Left forelimb (tissue), 1 donor: ENCODE data around the gene ACKR4.
"Not testable (repeated sequence)": the region's sequence is repeated elsewhere in the genome, so short reads cannot be mapped to it uniquely, and the experiment has no call there.

ENCODE experiments used
- DNase-seq: peaks from one replicate; pipeline ENCODE4 v3.0.0-alpha.2; 2018; ENCODE audit warnings: low spot score

ACKR4 gene

DNA sequence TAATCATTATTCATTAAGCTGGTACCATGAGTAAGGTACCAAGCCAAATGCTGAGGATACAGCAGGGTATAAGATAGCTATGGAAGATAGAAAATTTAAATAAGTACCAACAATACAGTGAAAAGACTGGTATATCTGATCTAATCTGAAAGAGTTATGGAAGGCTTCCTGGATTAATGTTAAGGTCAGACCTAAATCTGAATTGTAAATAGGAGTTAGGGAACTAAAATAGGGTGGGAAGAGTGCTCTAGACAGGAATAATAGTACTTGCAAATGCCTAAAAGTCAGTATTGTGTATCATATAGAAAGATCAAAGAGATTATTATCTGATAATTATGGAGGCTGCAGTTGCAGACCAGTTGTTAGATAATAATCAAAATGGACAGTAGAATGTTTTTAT, 2.6 kb upstream of the ACKR4 start:
- no peak for DNase-seq

GRCh38 chr3:132595014-132595413, 2.1 kb upstream of the ACKR4 start:
- no peak for DNase-seq

DNA sequence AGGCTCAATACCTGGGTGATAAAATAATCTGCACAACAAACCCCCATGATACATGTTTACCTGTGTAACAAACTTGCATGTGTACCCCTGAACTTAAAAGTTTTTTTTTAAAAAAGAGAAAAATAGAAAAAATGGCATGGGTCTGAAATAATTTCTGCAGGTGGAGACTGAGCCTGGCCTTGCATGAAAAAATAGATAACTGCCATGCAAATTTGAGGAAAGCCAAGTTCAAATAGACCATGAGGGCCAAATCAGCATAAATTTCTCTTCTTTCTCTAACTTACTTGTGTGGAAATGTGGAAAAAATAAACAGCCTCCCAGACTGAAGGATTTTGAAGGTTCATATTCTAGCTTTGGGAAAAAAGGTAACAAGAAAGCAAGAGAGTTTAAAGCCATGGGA, 744 bp upstream of the ACKR4 start:
- DNase-seq: no peak

- no peak for DNase-seq
Measured at GRCh38 chr3:132597660-132598059, 590 bp downstream of the ACKR4 start.

DNA sequence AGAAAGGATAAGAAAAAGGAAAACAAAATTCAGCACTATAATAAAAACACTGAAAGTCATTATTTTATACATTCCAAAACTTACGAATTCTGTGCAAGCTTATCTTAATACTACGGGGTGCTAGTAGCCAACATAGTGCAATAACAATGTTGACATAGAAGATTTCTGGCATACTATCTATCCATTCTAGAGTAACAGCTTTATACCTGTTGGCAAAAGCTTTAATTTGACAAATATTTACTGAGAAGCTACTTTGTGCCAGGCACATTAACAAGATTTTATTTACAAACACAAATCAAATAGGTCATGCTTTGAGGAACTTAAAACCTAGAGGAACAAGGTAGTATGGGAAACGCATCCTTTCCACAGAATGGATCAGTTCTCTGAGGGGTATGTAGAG, 1.1 kb downstream of the ACKR4 start:
- DNase-seq: no peak

DNA sequence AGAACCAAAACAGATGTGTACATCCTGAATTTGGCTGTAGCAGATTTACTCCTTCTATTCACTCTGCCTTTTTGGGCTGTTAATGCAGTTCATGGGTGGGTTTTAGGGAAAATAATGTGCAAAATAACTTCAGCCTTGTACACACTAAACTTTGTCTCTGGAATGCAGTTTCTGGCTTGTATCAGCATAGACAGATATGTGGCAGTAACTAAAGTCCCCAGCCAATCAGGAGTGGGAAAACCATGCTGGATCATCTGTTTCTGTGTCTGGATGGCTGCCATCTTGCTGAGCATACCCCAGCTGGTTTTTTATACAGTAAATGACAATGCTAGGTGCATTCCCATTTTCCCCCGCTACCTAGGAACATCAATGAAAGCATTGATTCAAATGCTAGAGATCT, 3.5 kb downstream of the ACKR4 start:
- not testable (repeated sequence) for DNase-seq

- no peak for DNase-seq
Measured at GRCh38 chr3:132605374-132605792, 8.3 kb downstream of the ACKR4 start.

DNA sequence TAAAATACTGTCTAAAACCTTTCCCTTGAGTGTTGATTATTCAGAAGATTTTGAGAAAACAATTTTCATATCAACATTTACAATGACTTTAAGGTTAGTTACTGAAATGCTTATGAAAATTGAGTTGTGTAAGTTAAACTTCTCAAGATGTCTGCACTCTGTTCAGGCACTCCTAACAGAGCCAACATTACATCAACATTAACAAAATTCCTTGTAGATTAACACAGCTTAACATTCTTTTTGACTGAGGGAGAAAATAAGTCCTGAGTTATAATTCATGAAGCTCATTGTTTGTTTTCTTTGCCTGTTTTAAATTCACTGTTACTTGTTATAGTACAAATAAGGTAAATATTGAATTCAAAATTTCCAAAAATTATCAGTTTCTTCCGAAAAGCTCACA, 9.0 kb downstream of the ACKR4 start:
- DNase-seq: no peak

- DNase-seq: not testable (repeated sequence)
Measured at GRCh38 chr3:132606620-132607019, 9.6 kb downstream of the ACKR4 start.

DNA sequence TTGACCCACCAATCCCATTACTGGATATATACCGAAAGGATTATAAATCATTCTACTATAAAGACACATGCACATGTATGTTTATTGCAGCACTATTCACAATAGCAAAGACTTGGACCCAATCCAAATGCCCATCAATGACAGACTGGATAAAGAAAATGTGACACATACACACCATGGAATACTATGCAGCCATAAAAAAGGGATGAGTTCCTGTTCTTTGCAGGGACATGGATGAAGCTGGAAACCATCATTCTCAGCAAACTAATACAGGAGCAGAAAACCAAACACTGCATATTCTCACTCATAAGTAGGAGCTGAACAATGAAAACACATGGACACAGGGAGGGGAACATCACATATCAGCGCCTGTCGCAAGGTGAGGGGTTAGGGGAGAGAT, 18.2 kb downstream of the ACKR4 start:
- not testable (repeated sequence) for DNase-seq

DNA sequence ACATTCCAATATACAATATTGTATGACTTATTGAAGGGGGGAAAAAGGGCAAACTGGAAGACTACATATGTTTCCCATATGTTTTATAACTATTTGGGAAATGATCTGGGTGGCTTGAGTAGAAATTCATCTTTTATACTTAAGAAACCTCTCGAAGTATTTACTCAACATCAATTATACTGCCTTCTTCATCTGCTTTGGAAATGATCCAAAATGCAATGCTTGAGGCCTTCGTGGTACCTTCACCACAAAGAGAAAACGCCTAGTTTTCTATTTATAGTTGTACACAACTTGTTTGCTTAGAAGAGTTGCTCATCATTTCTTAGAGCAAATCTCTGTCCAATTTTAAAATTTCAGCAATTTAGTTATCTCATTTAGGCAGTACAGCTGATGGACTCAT, 18.8 kb downstream of the ACKR4 start:
- DNase-seq: no peak

- DNase-seq: no peak
Measured at GRCh38 chr3:132616780-132617179, 19.7 kb downstream of the ACKR4 start.

DNA sequence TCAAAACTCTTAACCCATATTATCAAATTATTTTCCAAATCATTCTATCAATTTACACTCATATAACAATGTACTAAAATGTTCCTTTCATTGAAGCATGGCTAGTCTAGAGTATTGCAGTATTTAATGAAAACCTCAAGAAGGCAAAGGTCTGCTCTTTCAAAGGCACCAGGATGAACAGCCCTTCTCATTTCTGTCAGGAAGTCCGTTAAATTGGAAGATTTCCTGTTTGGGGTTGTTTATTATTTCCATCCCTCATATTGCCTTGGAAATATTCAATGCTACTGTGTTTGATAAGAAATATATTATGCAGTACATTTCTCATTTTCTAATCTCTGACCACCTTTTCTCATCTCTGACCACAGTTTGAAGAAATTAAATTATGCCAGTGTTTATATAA, 25.1 kb downstream of the ACKR4 start:
- DNase-seq: no peak

DNA sequence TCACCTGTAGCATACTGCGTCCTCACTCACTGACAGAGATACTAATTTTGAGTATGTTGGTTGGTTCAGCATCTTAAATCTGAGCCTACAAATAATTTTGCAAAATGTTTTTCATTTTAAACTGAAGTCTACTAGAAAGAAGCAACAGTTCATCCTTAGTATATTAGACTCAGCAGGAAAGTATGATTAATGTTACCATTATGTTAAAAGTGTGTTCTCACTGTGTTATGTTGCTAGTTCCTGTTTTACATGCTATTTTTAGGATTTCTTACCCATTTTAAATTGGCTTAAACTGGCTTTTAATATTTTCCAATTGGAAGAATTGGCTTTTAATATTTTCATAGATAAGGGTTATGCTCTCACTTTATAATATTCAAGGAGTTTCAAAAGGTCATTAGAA, 25.7 kb downstream of the ACKR4 start:
- no peak for DNase-seq

DNA sequence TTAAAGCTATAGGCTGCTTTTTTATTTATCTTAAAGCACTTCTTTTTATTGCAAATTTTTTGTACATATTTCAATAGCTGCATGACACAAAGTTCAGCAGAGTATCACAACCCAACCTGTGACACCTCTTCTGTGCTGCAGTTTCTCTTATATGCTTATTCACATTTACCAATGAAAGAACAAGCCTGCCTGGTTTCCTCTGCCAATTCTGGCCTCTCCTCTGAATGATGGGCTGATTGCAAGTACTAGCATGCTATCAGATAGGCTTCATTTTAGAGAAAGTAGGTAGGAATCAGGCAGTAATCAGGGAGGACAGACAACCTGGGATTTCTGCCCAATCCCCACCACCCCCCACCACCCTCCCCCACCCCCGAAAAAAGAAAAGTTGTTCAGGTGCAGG, 26.6 kb downstream of the ACKR4 start:
- no peak for DNase-seq

GRCh38 chr3:132624790-132625189, 27.7 kb downstream of the ACKR4 start:
- no peak for DNase-seq

DNA sequence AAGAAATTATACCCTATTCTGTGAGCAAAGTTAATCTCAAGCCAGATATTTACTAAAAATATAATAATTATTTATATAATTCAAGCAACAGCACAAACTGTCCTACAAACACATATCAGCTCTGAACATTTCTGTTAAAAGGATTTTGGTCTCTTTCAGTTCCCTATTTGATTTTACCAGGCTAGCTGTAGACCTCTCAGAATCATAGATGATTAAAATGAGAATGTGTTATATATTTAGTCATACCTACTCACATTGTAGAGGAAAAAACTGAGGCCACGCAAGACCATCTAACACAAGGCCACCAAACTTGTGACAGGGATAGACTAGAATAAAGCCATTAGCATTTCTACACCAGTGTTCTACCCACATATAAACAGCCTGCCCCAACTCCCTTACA, 28.5 kb downstream of the ACKR4 start:
- no peak for DNase-seq

GRCh38 chr3:132626955-132627354, 29.9 kb downstream of the ACKR4 start:
- DNase-seq: no peak

- DNase-seq: no peak
Measured at GRCh38 chr3:132628157-132628556, 31.1 kb downstream of the ACKR4 start.

- DNase-seq: no peak
Measured at GRCh38 chr3:132629928-132630327, 32.9 kb downstream of the ACKR4 start.

GRCh38 chr3:132630612-132631011, 33.5 kb downstream of the ACKR4 start:
- DNase-seq: no peak

DNA sequence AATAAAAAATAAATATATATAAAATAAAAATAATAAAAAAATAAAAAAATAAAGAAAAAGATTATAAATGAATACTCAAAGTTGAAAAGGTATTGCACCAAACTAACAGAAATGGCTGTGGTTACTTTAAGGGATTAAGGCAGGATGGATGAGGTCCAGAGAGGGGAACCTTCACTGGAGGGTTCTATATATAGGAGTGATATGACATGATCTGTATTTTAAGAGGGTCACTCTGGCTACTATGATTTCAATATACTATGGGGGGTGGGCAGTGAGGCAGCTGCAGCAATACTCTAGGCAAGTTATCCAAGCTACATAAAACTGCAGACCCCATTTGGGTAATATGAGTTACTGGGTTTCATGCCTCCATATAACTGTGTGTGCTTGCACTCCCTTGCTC, 38.0 kb downstream of the ACKR4 start:
- no peak for DNase-seq

DNA sequence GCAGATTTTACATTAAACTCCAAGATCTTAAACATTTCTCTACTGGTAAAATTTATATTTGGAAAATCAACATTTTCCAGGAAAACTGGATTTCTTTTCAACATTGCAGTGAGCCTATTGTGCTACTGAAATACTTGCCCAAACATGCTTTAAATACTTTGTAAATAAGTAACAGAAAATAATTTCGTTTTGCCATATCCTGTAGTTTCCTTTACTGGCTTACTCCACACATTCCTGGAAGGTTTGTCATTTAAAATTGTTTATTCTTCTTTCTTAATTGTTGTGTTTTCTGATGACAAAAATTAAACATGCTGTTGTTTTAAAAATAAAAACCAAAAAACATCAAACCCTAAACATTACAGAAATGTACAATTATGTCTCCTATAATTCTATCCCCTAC, 40.5 kb downstream of the ACKR4 start:
- no peak for DNase-seq

DNA sequence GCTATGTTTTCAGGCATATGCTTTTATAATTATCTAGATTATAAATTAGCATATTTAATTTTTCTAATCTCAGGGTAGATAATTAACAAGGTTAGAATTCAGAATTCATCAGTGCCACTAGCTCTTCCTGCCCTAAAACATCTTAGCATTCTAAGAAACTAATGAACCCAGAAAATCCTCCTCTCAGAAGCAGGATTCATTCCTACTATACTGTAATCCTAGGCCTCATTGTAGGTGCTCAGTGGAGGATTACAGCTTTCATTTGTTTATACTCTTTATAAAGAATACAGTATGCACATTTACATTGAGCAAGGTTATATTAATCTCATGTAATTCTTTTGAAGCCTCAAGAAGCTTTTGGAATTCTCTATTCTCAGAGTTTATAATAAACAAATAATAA, 41.6 kb downstream of the ACKR4 start:
- DNase-seq: no peak

- DNase-seq: not testable (repeated sequence)
Measured at GRCh38 chr3:132641427-132641826, 44.4 kb downstream of the ACKR4 start.
